ENCODE results near the gene RAB44. TPM values are rescaled to one million over a fixed set of nuclear protein-coding genes. Genes with fewer than 3 reads are reported as not detected.
"Not testable (repeated sequence)": the region's sequence is repeated elsewhere in the genome, so short reads cannot be mapped to it uniquely, and the experiment has no call there.

The RAB44 gene
- total RNA-seq, 1 donor from 2014 or later: not detected

DNA sequence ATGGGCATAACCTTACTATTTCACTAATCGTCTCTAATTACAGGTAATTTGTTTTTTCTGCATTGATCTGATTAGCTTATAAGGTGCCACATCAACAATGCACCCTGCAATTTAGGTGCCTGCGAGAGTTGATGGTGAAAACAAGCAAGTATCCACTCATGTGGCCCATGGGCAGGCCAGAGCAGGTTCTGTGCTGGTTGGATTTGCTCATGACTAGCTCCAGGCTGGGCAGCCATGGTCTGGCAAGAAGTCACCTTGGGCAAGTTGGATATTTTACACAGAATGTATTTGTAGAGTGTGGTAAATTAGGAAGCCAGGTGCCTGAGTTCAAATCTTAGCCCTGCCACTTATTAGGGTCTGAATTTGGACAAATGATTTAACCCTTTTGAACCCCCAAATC is 25.3 kb downstream of the RAB44 start:
- no peak overlapping the region for H3K27ac Mint-ChIP-seq
- Histone ChIP-seq H3K4me1 (peaks cover 4% of the 10 kb centered on the region), H3K36me3 (no peaks in the 10 kb centered on the region), H3K9ac (no peak overlapping the region), H3K9me3 (ENCODE audit: low read depth) (no peaks in the 10 kb centered on the region), H3F3A (ENCODE audit: low read depth) (peaks cover 8% of the 10 kb centered on the region), H3K79me2 (ENCODE audit: low read depth) (no peaks in the 10 kb centered on the region), H3K27ac (no peak overlapping the region), H2AFZ (replicated peaks) (no peak overlapping the region), H3K4me2 (no peak overlapping the region), H4K20me1 (ENCODE audit: low read depth) (no peaks in the 10 kb centered on the region), H3K27me3 (no peaks in the 10 kb centered on the region), H3K4me3 (no peak overlapping the region)
- peaks cover 38% of the 10 kb centered on the region for H3K4me1 Mint-ChIP-seq
- H3K9me3 Mint-ChIP-seq: no peaks in the 10 kb centered on the region
- H3K4me3 Mint-ChIP-seq: no peak overlapping the region
- H3K27me3 Mint-ChIP-seq (ENCODE audit: insufficient read depth, low read depth): peaks cover 8% of the 10 kb centered on the region
- H3K36me3 Mint-ChIP-seq: no peaks in the 10 kb centered on the region
- TF ChIP-seq EZH2 (IDR thresholded peaks at IDR 0.05) (no peak), EZH2phosphoT487 (IDR thresholded peaks at IDR 0.05) (no peak)
- TF ChIP-seq, protein P1, sequence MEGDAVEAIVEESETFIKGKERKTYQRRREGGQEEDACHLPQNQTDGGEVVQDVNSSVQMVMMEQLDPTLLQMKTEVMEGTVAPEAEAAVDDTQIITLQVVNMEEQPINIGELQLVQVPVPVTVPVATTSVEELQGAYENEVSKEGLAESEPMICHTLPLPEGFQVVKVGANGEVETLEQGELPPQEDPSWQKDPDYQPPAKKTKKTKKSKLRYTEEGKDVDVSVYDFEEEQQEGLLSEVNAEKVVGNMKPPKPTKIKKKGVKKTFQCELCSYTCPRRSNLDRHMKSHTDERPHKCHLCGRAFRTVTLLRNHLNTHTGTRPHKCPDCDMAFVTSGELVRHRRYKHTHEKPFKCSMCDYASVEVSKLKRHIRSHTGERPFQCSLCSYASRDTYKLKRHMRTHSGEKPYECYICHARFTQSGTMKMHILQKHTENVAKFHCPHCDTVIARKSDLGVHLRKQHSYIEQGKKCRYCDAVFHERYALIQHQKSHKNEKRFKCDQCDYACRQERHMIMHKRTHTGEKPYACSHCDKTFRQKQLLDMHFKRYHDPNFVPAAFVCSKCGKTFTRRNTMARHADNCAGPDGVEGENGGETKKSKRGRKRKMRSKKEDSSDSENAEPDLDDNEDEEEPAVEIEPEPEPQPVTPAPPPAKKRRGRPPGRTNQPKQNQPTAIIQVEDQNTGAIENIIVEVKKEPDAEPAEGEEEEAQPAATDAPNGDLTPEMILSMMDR (IDR thresholded peaks at IDR 0.05): no peak
- no peak for DNase-seq (ENCODE audit: low spot score)

GRCh38 chr6:36723992-36724391 is 26.4 kb downstream of the RAB44 start:
- H3K79me2 ChIP-seq (ENCODE audit: low read depth); H4K20me1 ChIP-seq (ENCODE audit: low read depth); H3F3A ChIP-seq (ENCODE audit: low read depth); H3K27ac ChIP-seq; H3K36me3 Mint-ChIP-seq; H2AFZ ChIP-seq (replicated peaks); H3K4me3 ChIP-seq; DNase-seq (ENCODE audit: low spot score); H3K9me3 ChIP-seq (ENCODE audit: low read depth); H3K4me3 Mint-ChIP-seq; H3K9me3 Mint-ChIP-seq; H3K4me1 ChIP-seq; H3K4me2 ChIP-seq; H3K27ac Mint-ChIP-seq; H3K9ac ChIP-seq; H3K27me3 ChIP-seq; H3K36me3 ChIP-seq: not testable (repeated sequence)
- Mint-ChIP-seq H3K27me3 (ENCODE audit: insufficient read depth, low read depth) (peaks cover 10% of the 10 kb centered on the region), H3K4me1 (peaks cover 43% of the 10 kb centered on the region)

DNA sequence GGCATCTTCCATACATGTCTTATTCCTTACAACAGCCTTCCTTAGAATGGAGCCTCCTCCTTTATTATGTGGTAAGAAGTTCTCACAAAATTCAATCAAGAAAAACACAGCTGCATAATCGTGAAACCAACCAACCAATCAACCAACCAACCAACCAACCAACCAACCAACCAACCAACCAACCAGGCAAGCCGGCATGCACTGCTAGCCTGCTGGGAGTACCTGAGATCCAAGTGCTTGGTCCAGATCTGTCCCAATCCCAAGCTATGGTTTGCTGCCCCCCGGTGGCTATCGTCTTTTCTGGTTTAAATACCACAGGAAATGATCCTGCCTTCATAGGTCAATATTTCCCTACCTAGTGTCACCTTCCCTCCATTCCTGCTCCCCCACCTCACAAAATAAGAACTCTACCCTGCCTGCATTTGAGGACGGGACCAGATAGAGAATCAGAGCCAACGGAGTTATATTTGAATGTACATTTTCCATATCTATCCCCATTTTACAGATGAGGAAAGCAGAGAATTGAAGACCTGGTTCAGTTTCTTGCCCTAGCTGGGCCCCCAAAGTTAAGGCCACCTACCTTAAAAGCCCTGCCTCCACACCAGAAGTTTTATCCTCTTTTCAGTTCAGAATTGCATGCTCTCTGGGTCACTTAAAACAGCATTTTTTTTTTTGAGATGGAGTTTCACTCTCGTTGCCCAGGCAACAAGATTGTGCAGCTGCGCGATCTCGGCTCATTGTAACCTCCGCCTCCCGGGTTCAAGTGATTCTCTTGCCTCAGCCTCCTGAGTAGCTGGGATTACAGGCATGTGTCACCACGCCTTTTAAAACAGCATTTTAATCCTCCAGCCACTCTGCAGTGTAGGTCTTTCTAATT is 27.1 kb downstream of the RAB44 start:
- Mint-ChIP-seq H3K4me3 (peak overlapping the region; percentile 4), H3K27me3 (ENCODE audit: insufficient read depth, low read depth) (peaks cover 10% of the 10 kb centered on the region), H3K4me1 (peaks cover 41% of the 10 kb centered on the region), H3K27ac (peak overlapping the region; percentile 84), H3K36me3 (no peaks in the 10 kb centered on the region), H3K9me3 (no peaks in the 10 kb centered on the region)
- Histone ChIP-seq H2AFZ (replicated peaks) (no peak overlapping the region), H3K27me3 (no peaks in the 10 kb centered on the region), H3F3A (ENCODE audit: low read depth) (peaks cover 8% of the 10 kb centered on the region), H3K4me2 (no peak overlapping the region), H3K4me3 (no peak overlapping the region), H4K20me1 (ENCODE audit: low read depth) (no peaks in the 10 kb centered on the region), H3K4me1 (peaks cover 4% of the 10 kb centered on the region), H3K27ac (no peak overlapping the region), H3K9me3 (ENCODE audit: low read depth) (no peaks in the 10 kb centered on the region), H3K36me3 (no peaks in the 10 kb centered on the region), H3K79me2 (ENCODE audit: low read depth) (no peaks in the 10 kb centered on the region), H3K9ac (no peak overlapping the region)
- peak; percentile 72 for DNase-seq (ENCODE audit: low spot score)
- TF ChIP-seq, protein P1 (IDR thresholded peaks at IDR 0.05): peak; percentile 66
- no peak for TF ChIP-seq EZH2phosphoT487 (IDR thresholded peaks at IDR 0.05)

DNA sequence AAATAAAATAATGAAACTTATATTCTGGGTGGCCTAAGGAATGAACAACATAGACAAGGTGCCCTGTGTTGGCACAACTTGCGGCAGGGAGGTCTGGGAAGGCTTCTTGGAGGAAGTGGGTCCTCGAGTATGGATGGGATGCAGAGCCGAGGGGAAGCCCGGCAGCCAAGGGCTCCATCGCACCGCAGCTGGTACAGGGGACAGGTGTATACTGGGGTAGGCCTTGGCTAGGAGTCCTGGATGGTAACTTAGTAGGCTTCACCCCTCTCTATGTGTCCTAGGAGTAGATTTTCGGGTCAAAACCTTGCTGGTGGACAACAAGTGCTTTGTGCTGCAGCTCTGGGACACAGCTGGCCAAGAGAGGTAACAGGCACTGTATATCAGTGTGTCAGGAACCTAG is 28.0 kb downstream of the RAB44 start:
- Mint-ChIP-seq H3K27me3 (ENCODE audit: insufficient read depth, low read depth) (peaks cover 9% of the 10 kb centered on the region), H3K36me3 (no peaks in the 10 kb centered on the region), H3K27ac (no peak overlapping the region), H3K9me3 (no peaks in the 10 kb centered on the region), H3K4me1 (peaks cover 41% of the 10 kb centered on the region), H3K4me3 (peak overlapping the region; percentile 46)
- Histone ChIP-seq H4K20me1 (ENCODE audit: low read depth) (no peaks in the 10 kb centered on the region), H3K9ac (no peak overlapping the region), H3K9me3 (ENCODE audit: low read depth) (no peaks in the 10 kb centered on the region), H3F3A (ENCODE audit: low read depth) (peaks cover 8% of the 10 kb centered on the region), H3K79me2 (ENCODE audit: low read depth) (no peaks in the 10 kb centered on the region), H3K27me3 (no peaks in the 10 kb centered on the region), H3K4me3 (no peak overlapping the region), H3K4me1 (peaks cover 4% of the 10 kb centered on the region), H3K27ac (no peak overlapping the region), H2AFZ (replicated peaks) (no peak overlapping the region), H3K4me2 (no peak overlapping the region), H3K36me3 (no peaks in the 10 kb centered on the region)
- TF ChIP-seq EZH2 (IDR thresholded peaks at IDR 0.05) (no peak), EZH2phosphoT487 (IDR thresholded peaks at IDR 0.05) (no peak)
- TF ChIP-seq, protein P1 (IDR thresholded peaks at IDR 0.05): no peak
- no peak for DNase-seq (ENCODE audit: low spot score)
